DMS153 treated with DMSO at 0.1 percent for 48 hours (cell line): ENCODE data around the gene SPANXB1.
"Not testable (repeated sequence)": the region's sequence is repeated elsewhere in the genome, so short reads cannot be mapped to it uniquely, and the experiment has no call there.

ENCODE experiments used
- DNase-seq: peaks from one replicate; lab custom pipeline; 2025; ENCODE audit not compliant: unreplicated experiment; lab: John Stamatoyannopoulos, UW

The SPANXB1 gene, protein sequence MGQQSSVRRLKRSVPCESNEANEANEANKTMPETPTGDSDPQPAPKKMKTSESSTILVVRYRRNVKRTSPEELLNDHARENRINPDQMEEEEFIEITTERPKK

DNA sequence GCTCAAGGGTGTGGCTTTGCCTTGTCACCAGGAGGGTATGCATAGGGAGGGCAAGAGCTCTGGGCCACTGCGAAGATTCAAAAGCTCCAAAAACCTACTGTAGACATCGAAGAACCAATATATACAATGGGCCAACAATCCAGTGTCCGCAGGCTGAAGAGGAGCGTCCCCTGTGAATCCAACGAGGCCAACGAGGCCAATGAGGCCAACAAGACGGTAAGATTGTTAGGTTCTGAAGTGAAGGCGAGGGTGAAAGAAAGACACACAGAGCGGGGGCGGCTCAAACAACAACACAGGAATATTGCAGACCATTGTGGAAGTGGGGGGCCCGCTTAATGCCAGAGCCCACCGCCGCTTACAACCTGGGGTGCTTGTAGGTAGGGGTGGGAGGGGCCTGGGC, at the start of gene SPANXB1:
SPANXB1 (plus strand) TSS at position 27 of the 400 bp plus-strand sequence; CDS start at position 127, 100 bp downstream.
- DNase-seq: not testable (repeated sequence)

DNA sequence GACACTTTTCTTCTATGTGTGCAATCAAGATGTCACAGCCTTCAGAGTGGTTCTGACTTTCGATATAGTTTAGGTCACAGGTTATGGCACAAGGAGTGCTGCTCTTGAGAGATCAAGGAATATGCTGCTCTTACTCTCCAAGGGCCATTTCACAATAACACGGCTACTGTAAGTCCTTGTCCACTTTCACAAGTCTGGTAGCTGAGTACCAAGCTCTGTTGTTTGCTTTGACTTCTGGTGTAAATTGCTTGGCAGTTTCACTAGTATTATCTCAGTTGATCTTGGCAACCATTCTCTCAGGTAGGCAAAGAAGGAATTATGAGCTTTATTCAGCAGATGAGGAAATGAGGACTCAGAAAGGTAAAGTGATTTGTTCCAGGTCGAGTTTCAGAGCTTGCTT, 35.4 kb upstream of the SPANXB1 start:
- DNase-seq: no peak

DNA sequence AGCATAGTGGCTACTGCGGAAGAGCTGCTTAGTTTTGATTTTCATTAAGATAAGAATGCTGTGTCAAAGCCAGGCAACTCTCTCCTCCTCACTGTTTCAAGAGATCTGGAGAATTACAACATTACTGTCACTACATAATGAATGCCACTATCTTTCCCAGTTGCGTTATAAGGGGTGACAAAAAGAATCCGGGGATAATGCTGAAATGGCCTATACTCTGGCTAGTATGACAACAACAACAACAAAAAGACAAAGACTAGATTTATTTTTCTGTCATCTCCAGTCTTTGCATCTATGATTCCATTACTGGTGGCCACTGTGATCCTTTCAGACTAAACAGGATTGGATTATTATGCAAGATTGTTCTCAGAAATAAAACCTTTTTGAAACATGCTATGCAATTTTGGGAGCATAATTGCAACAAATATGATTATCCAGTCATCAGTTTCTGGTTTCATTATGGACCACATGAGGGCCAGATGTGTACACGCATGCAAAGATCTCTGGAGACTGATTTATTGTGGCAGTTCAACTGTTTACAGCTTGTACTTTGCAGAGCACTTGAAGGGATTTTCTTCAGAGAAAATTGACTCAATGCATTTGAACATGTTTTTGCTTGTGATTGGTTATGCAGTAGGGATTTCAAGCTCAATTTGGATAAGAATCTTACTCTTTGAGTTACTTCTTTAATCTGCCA, 31.1 kb upstream of the SPANXB1 start:
- no peak for DNase-seq

DNA sequence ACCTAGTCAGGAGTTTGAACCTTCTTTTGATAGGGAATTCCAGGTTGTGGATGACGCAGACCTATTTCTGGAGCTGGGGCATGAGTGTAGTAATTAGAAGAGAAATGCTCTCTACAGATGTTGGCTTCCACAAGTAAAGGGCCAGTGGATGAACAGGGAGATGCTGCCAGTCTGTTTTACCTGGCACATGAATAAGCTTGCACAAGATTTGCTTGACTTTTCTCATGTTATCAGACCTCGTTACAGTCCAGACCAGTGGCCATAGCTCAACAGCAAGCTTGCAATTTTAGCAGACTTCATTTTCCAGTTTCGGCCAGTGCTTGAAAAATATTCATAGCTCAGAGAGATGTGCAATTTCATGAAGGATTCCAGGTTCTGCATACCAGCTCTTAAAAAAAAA, 26.9 kb upstream of the SPANXB1 start:
- no peak for DNase-seq

DNA sequence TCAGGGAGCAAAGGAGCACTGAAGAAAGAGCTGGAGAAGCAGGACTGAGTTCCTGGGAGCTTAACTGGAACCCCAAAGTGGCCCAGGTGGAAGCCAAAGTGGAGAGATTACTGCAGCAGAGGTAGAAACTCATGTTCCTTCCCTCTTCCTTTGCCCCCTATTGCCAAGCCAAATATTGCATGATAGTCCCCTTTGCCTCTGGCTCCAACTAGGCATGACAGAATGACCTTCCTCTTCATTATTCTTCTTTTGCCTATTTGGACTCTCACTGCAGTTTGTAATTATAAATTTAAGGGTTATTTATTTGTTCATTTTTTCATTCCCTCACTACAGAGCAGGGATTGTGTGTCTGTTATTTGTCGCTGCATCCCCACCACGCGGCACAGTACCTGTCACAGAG, 22.1 kb upstream of the SPANXB1 start:
- DNase-seq: no peak

DNA sequence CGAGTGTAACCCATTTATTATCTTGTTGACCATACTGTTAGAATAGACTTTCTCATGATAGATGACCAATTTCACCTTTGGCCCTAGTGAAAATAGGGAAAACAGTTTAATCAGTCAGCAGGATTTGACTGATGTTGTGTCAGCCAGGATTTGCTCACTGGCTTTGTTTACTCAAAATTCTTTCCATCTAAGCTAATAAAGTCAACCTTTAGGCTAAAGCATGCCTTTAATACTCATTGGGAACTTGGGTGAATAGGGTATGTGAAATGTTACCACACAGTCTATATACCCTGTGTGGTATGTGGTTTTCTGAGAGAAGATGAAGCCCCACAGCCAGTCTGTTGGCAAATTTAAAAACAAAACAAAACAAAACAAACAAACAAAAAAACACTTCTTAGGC, 18.7 kb upstream of the SPANXB1 start:
- no peak for DNase-seq

DNA sequence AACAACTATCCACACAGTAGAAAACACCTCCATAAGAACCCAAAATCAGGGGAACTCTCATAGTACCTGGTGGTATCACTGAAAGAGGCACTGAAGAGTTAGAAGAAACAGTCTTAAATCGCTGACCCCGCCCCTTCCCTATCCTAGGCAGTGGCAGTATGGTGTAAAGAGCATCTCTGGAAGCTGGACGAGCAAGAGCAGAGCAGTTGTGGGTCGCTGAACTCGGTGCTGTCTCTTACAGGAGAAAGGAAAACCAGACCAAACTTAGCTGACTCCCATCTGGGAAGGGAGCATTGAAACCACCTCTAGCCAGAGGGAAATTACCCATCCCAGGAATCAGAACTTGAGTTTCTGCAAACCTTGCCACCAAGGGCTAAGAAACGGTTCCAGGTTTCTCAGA, 2.8 kb downstream of the SPANXB1 start:
- not testable (repeated sequence) for DNase-seq

DNA sequence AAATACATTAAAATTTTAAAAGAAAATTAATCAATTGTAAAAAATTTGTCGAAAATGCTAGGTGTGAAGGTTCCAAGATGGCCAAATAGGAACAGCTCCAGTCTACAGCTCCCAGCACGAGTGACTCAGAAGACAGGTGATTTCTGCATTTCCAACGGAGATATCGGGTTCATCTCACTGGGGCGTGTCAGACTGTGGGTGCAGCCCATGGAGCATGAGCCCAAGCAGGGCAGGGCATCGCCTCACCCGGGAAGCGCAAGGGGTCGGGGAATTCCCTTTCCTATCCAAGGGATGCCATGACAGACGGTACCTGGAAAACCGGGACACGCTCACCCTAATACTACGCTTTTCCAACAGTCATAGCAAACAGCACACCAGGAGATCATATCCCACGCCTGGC, 41.9 kb downstream of the SPANXB1 start:
- DNase-seq: not testable (repeated sequence)

DNA sequence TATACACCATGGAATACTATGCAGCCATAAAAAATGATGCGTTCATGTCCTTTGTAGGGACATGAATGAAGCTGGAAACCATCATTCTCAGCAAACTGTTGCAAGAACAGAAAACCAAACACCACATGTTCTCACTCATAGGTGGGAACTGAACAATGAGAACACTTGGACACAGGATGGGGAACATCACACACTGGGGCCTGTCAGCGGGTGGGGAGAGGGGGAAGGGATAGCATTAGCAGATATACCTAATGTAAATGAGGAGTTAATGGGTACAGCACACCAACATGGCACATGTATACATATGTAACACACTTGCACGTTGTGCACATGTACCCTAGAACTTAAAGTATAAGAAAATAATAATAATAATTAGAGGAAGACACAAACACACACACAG, 47.5 kb downstream of the SPANXB1 start:
- DNase-seq: not testable (repeated sequence)

DNA sequence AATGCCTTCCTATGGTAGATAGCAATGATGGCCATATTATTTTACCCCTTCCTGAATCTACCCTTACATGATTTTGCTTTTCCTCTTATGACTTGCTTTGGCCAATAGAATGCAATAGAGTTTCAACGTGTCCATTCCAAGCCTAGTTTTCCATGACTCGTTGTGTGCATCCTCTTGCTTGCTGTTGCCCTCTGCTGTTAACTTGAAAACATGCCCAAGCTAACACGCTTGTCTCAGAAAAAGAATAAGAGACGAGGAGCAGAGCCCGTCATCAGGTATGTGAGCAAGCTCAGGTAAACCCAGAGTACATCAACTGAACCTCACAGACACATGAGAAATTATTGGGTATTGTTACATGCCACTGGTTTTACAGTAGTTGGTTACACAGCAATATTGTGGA, 49.7 kb downstream of the SPANXB1 start:
- not testable (repeated sequence) for DNase-seq
